Transverse colon (tissue), 4 donors: ENCODE measurements around the gene RAE1.

Source experiments
- CTCF ChIP-seq, 5 experiments: fragments of 200-600 bp in 3 of 5; fragments of 450-650 bp in 2 of 5; sonication (generic) in 3 of 5; IDR thresholded peaks; 1 replicate in 2 of 5; 2 replicates in 3 of 5; pipeline ENCODE4 v1.5.1; 2016 to 2017; ENCODE audit warnings: antibody characterized with exemption in 5 of 5, inconsistent platforms in 3 of 5, mild to moderate bottlenecking in 2 of 5, moderate library complexity in 1 of 5
- POLR2A ChIP-seq: fragments of 450-650 bp; IDR thresholded peaks from one replicate; pipeline ENCODE4 v1.6.1; 2016; ENCODE audit warnings: antibody characterized with exemption, mild to moderate bottlenecking, moderate library complexity
- POLR2AphosphoS5 ChIP-seq, 3 donors: sonication (generic); formaldehyde crosslinking; IDR thresholded peaks; one replicate each; pipeline ENCODE4 v1.6.1; 2016; ENCODE audit warnings: antibody characterized with exemption in 3 of 3

GRCh38 chr20:57381596-57382503 lies 30.8 kb downstream of the RAE1 start:
- TF ChIP-seq CTCF (IDR thresholded peaks at IDR 0.05) (peak; percentile 91 to 97 (median 93)), POLR2A (no peak), POLR2AphosphoS5 (IDR thresholded peaks at IDR 0.05) (no peak)
